CD4-positive, alpha-beta T cell (primary cell): ENCODE results near the gene KCNF1. TPM values are rescaled to one million over a fixed set of nuclear protein-coding genes. Genes with fewer than 3 reads are reported as not detected.

Experiments
- ATAC-seq: fragments of 200-7000 bp; cut with Tn5 transposase; one replicate; pipeline ENCODE4 v1.10.0; 2022; ENCODE audit warnings: mild to moderate bottlenecking; ENCODE audit not compliant: poor library complexity
- CTCF ChIA-PET: fragments of 350-600 bp; sonication (Branson Sonifier 250); formaldehyde crosslinking; loops from one replicate; lab custom pipeline; 2021; ENCODE audit warnings: antibody characterized with exemption, inconsistent platforms; lab: Charles Lee
- POLR2A ChIA-PET: fragments of 350-600 bp; sonication (Branson Sonifier 250); formaldehyde crosslinking; loops from one replicate; lab custom pipeline; 2021; ENCODE audit warnings: antibody characterized with exemption, inconsistent platforms; lab: Charles Lee
- DNase-seq, 14 experiments: peaks; one replicate each; pipeline ENCODE4 v3.0.0-alpha.2; 2013 to 2020; ENCODE audit warnings: mixed read lengths in 2 of 14
- H3K27ac ChIP-seq, 2 donors: one replicate each; pipeline versions ENCODE4 v1.5.1 to v1.7.0; 2013; ENCODE audit warnings: low read length in 2 of 2, low read depth in 1 of 2, mild to moderate bottlenecking in 1 of 2
- H3K27me3 ChIP-seq, 2 experiments: 1 replicate in 1 of 2; 2 replicates in 1 of 2; pipeline versions ENCODE4 v1.6.1 to v1.7.0; 2013; ENCODE audit warnings: low read length in 2 of 2, control low read depth in 1 of 2, mild to moderate bottlenecking in 1 of 2, moderate library complexity in 1 of 2; ENCODE audit not compliant: insufficient read depth in 2 of 2, control insufficient read depth in 1 of 2
- H3K36me3 ChIP-seq: one replicate; pipeline ENCODE4 v1.6.1; 2013; ENCODE audit warnings: low read length, control low read depth; ENCODE audit not compliant: insufficient read depth
- H3K4me1 ChIP-seq: one replicate; pipeline ENCODE4 v1.6.1; 2013; ENCODE audit warnings: low read length, control low read depth; ENCODE audit not compliant: insufficient read depth
- H3K4me3 ChIP-seq: one replicate; pipeline ENCODE4 v1.5.1; 2013; ENCODE audit warnings: mild to moderate bottlenecking, low read length, moderate library complexity
- H3K9me3 ChIP-seq, 2 experiments: 1 replicate in 1 of 2; 2 replicates in 1 of 2; pipeline versions ENCODE4 v1.6.1 to v1.7.0; 2013; ENCODE audit warnings: low read length in 2 of 2, mild to moderate bottlenecking in 2 of 2, control low read depth in 1 of 2, moderate library complexity in 1 of 2; ENCODE audit not compliant: control insufficient read depth in 1 of 2, insufficient read depth in 1 of 2
- H3K27ac Mint-ChIP-seq: one replicate; pipeline ENCODE4 v1.8.0; 2020; ENCODE audit warnings: mixed read lengths
- H3K27me3 Mint-ChIP-seq: one replicate; pipeline ENCODE4 v1.8.0; 2021; ENCODE audit warnings: mixed read lengths
- H3K36me3 Mint-ChIP-seq: one replicate; pipeline ENCODE4 v1.8.0; 2021; ENCODE audit warnings: low read depth, mixed read lengths
- H3K4me1 Mint-ChIP-seq: one replicate; pipeline ENCODE4 v1.8.0; 2021; ENCODE audit warnings: low read depth, mixed read lengths
- H3K4me3 Mint-ChIP-seq: one replicate; pipeline ENCODE4 v1.8.0; 2020; ENCODE audit warnings: mild to moderate bottlenecking, mixed read lengths
- H3K9me3 Mint-ChIP-seq: one replicate; pipeline ENCODE4 v1.8.0; 2020; ENCODE audit warnings: mixed read lengths
- CTCF ChIP-seq: fragments of 200-600 bp; IDR thresholded peaks from one replicate; pipeline ENCODE4 v1.8.0; 2022; ENCODE audit warnings: antibody characterized with exemption, mild to moderate bottlenecking
- intact Hi-C, 2 experiments: fragments of 100-400 bp; cut with DNase I in 1 of 2; cut with micrococcal nuclease in 1 of 2; formaldehyde crosslinking; loops; one replicate each; pipeline versions ENCODE4 v1.15.1 to v1.9.0; 2023 to 2025; cut with DNase I, micrococcal nuclease
- total RNA-seq, 174 experiments: library from RNA in 2 of 174; stranded (reverse) in 2 of 174; gene quantifications; one replicate each; pipeline ENCODE4 v1.2.3 and lab custom pipeline; 2021 to 2026

The KCNF1 gene
- total RNA-seq, 2 experiments from 2014 or later, result not detected

- H3K27me3 ChIP-seq, result peaks cover 2 to 5% of the 10 kb centered on the region in 2 experiments
- Mint-ChIP-seq H3K36me3 (no peaks in the 10 kb centered on the region), H3K4me3 (no peak overlapping the region), H3K9me3 (no peaks in the 10 kb centered on the region), H3K27ac (no peak overlapping the region), H3K27me3 (peaks cover 39% of the 10 kb centered on the region), H3K4me1 (no peaks in the 10 kb centered on the region)
- ATAC-seq (no peak), DNase-seq (no peak)
- no peaks in the 10 kb centered on the region for H3K4me1 ChIP-seq
- no peak overlapping the region for H3K27ac ChIP-seq
- no peaks in the 10 kb centered on the region for H3K36me3 ChIP-seq
- intact Hi-C loops, result no loop called here
- TF ChIP-seq CTCF, result no peak
- POLR2A ChIA-PET, result no interaction called here
- H3K9me3 ChIP-seq, result no peaks in the 10 kb centered on the region
- no peak overlapping the region for H3K4me3 ChIP-seq
- CTCF ChIA-PET, result no interaction called here
These were observed 16.5 kb upstream of the KCNF1 start for GRCh38 chr2:10895231-10895630.

- Mint-ChIP-seq H3K4me3 (no peak overlapping the region), H3K27me3 (peaks cover 27% of the 10 kb centered on the region), H3K4me1 (no peaks in the 10 kb centered on the region), H3K36me3 (no peaks in the 10 kb centered on the region), H3K27ac (no peak overlapping the region), H3K9me3 (no peaks in the 10 kb centered on the region)
- ChIA-PET CTCF (no interaction called here), POLR2A (no interaction called here)
- TF ChIP-seq CTCF, result no peak
- Histone ChIP-seq H3K27me3 (peaks cover 2 to 9% of the 10 kb centered on the region in 2 experiments), H3K4me3 (no peak overlapping the region), H3K4me1 (no peaks in the 10 kb centered on the region), H3K9me3 (no peaks in the 10 kb centered on the region), H3K36me3 (no peaks in the 10 kb centered on the region), H3K27ac (no peak overlapping the region)
- intact Hi-C loops, result no loop called here
- DNase-seq (no peak), ATAC-seq (no peak)
These were observed 13.8 kb upstream of the KCNF1 start for GRCh38 chr2:10897956-10898355.

GRCh38 chr2:10900216-10901109 is 11.3 kb upstream of the KCNF1 start:
- H3K27me3 ChIP-seq, result peaks cover 0 to 6% of the 10 kb centered on the region in 2 experiments
- H3K36me3 Mint-ChIP-seq, result no peaks in the 10 kb centered on the region
- no peak overlapping the region for H3K27ac Mint-ChIP-seq
- H3K4me3 Mint-ChIP-seq, result no peak overlapping the region
- DNase-seq, result peak in 3 of 14 experiments; percentile 24 to 38 (median 33)
- H3K27me3 Mint-ChIP-seq, result peaks cover 14% of the 10 kb centered on the region
- no peak overlapping the region for H3K27ac ChIP-seq
- H3K4me1 Mint-ChIP-seq, result no peaks in the 10 kb centered on the region
- TF ChIP-seq CTCF, result no peak
- ChIA-PET CTCF (no interaction called here), POLR2A (no interaction called here)
- ATAC-seq, result no peak
- H3K4me1 ChIP-seq, result no peaks in the 10 kb centered on the region
- H3K9me3 Mint-ChIP-seq, result no peaks in the 10 kb centered on the region
- peaks cover 0 to 7% of the 10 kb centered on the region in 2 experiments for H3K9me3 ChIP-seq
- no peak overlapping the region for H3K4me3 ChIP-seq
- H3K36me3 ChIP-seq, result no peaks in the 10 kb centered on the region
- intact Hi-C loops, result no loop called here
